Measurements from ENCODE around the gene HEMK1. TPM values are rescaled to one million over a fixed set of nuclear protein-coding genes. Genes with fewer than 3 reads are reported as not detected.

HEMK1 gene
- total RNA-seq, 1 donor from 2014 or later, result 10.9 TPM

GRCh38 chr3:50559702-50560101 is 9.6 kb upstream of the HEMK1 start:
- peaks cover 9% of the 10 kb centered on the region for H3K27me3 Mint-ChIP-seq (ENCODE audit: unreplicated experiment)
- H3K4me3 Mint-ChIP-seq (ENCODE audit: unreplicated experiment), result no peak overlapping the region
- DNase-seq (ENCODE audit: low spot score), result no peak
- TF ChIP-seq CTCF (IDR thresholded peaks at IDR 0.05; ENCODE audit: unreplicated experiment), result no peak
- H3K4me1 Mint-ChIP-seq (ENCODE audit: unreplicated experiment), result no peaks in the 10 kb centered on the region
- H3K27ac Mint-ChIP-seq (ENCODE audit: unreplicated experiment), result no peak overlapping the region
- peaks cover 3% of the 10 kb centered on the region for H3K36me3 Mint-ChIP-seq (ENCODE audit: low read depth, unreplicated experiment)
- H3K9me3 Mint-ChIP-seq (ENCODE audit: unreplicated experiment), result no peaks in the 10 kb centered on the region

- no peak for DNase-seq (ENCODE audit: low spot score)
- H3K27me3 Mint-ChIP-seq (ENCODE audit: unreplicated experiment), result peaks cover 12% of the 10 kb centered on the region
- TF ChIP-seq CTCF (IDR thresholded peaks at IDR 0.05; ENCODE audit: unreplicated experiment), result no peak
Observed at GRCh38 chr3:50562861-50563260, 6.5 kb upstream of the HEMK1 start.

GRCh38 chr3:50563867-50564266 is 5.5 kb upstream of the HEMK1 start:
- Mint-ChIP-seq H3K4me1 (ENCODE audit: unreplicated experiment) (peaks cover 2% of the 10 kb centered on the region), H3K27ac (ENCODE audit: unreplicated experiment) (no peak overlapping the region)

More at GRCh38 chr3:50562861-50563260, 6.5 kb upstream of the HEMK1 start:
- Mint-ChIP-seq H3K4me3 (ENCODE audit: unreplicated experiment) (no peak overlapping the region), H3K4me1 (ENCODE audit: unreplicated experiment) (peaks cover 2% of the 10 kb centered on the region), H3K27ac (ENCODE audit: unreplicated experiment) (no peak overlapping the region), H3K9me3 (ENCODE audit: unreplicated experiment) (no peaks in the 10 kb centered on the region), H3K36me3 (ENCODE audit: low read depth, unreplicated experiment) (peaks cover 4% of the 10 kb centered on the region)

GRCh38 chr3:50564321-50564720 is 5.0 kb upstream of the HEMK1 start:
- H3K9me3 Mint-ChIP-seq (ENCODE audit: unreplicated experiment), result no peaks in the 10 kb centered on the region
- TF ChIP-seq CTCF (IDR thresholded peaks at IDR 0.05; ENCODE audit: unreplicated experiment), result no peak
- peaks cover 2% of the 10 kb centered on the region for H3K4me1 Mint-ChIP-seq (ENCODE audit: unreplicated experiment)
- no peak for DNase-seq (ENCODE audit: low spot score)
- H3K4me3 Mint-ChIP-seq (ENCODE audit: unreplicated experiment), result no peak overlapping the region
- H3K36me3 Mint-ChIP-seq (ENCODE audit: low read depth, unreplicated experiment), result peaks cover 4% of the 10 kb centered on the region
- H3K27me3 Mint-ChIP-seq (ENCODE audit: unreplicated experiment), result peaks cover 14% of the 10 kb centered on the region
- H3K27ac Mint-ChIP-seq (ENCODE audit: unreplicated experiment), result no peak overlapping the region

More at GRCh38 chr3:50563867-50564266, 5.5 kb upstream of the HEMK1 start:
- H3K4me3 Mint-ChIP-seq (ENCODE audit: unreplicated experiment), result no peak overlapping the region
- TF ChIP-seq CTCF (IDR thresholded peaks at IDR 0.05; ENCODE audit: unreplicated experiment), result no peak
- no peak for DNase-seq (ENCODE audit: low spot score)
- H3K27me3 Mint-ChIP-seq (ENCODE audit: unreplicated experiment), result peaks cover 14% of the 10 kb centered on the region
- no peaks in the 10 kb centered on the region for H3K9me3 Mint-ChIP-seq (ENCODE audit: unreplicated experiment)
- H3K36me3 Mint-ChIP-seq (ENCODE audit: low read depth, unreplicated experiment), result peaks cover 4% of the 10 kb centered on the region

- H3K4me1 Mint-ChIP-seq (ENCODE audit: unreplicated experiment), result peaks cover 18% of the 10 kb centered on the region
- H3K9me3 Mint-ChIP-seq (ENCODE audit: unreplicated experiment), result no peaks in the 10 kb centered on the region
- no peak for DNase-seq (ENCODE audit: low spot score)
- H3K27ac Mint-ChIP-seq (ENCODE audit: unreplicated experiment), result no peak overlapping the region
- H3K27me3 Mint-ChIP-seq (ENCODE audit: unreplicated experiment), result peaks cover 17% of the 10 kb centered on the region
- TF ChIP-seq CTCF (IDR thresholded peaks at IDR 0.05; ENCODE audit: unreplicated experiment), result no peak
- no peak overlapping the region for H3K4me3 Mint-ChIP-seq (ENCODE audit: unreplicated experiment)
- peaks cover 12% of the 10 kb centered on the region for H3K36me3 Mint-ChIP-seq (ENCODE audit: low read depth, unreplicated experiment)
Observed at GRCh38 chr3:50567011-50567385, 2.3 kb upstream of the HEMK1 start.

Data from endothelial cell (in vitro differentiated cells).